ENCODE measurements around the gene EIF1AD. TPM values are rescaled to one million over a fixed set of nuclear protein-coding genes. Genes with fewer than 3 reads are reported as not detected.

EIF1AD gene
- total RNA-seq, 1 experiment from 2014 or later = 55.2 TPM

DNA sequence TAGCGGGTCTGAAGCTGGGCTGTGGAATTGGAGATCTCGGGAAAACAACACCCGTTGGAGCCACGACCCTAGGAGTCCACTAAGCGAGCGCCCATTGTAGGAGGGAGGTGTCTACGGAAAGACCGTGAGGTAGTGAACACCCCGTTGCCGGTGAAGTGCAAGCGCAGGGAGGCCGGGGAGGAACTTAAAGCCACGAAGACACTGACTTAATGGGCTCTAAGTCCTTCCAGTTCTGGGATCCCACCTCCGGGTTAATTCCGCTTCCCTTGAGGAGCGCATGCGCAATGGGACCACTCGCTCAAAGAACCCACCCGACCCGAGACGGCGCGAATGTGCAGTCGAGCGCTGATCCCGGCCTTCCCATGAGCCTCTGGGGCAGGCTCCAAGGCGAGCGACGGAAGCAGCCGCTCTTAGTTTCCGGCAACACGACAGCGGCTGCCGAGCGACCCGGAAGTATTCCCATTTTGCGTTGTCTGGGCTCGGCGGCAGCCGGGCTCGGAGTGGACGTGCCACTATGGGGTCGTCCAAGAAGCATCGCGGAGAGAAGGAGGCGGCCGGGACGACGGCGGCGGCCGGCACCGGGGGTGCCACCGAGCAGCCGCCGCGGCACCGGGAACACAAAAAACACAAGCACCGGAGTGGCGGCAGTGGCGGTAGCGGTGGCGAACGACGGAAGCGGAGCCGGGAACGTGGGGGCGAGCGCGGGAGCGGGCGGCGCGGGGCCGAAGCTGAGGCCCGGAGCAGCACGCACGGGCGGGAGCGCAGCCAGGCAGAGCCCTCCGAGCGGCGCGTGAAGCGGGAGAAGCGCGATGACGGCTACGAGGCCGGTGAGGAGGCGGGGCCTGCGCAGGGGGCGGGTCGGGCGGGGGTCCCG lies 40.5 kb downstream of the EIF1AD start, which contains the start of gene SART1:
Gene SART1, plus strand, starts transcription at position 468 of the 874 bp plus-strand sequence. Its CDS starts 47 bp downstream, at position 515.
- TF ChIP-seq EZH2 (IDR thresholded peaks at IDR 0.05; ENCODE audit: low read depth) = no peak
- no peak for TF ChIP-seq CTCF (conservative IDR thresholded peaks at IDR 0.05)
- Histone ChIP-seq H3F3A (ENCODE audit: insufficient read depth, low read depth) (no peaks in the 10 kb centered on the region; the same call in 1 of the 2 replicates), H3K79me2 (ENCODE audit: low read depth) (peaks cover 35% of the 10 kb centered on the region), H2AFZ (peak within 1 kb of the TSS; percentile 93), H3K9me2 (ENCODE audit: insufficient read depth) (no peaks in the 10 kb centered on the region), H3K4me1 (replicated peaks; ENCODE audit: insufficient read depth) (peaks cover 13% of the 10 kb centered on the region), H3K36me3 (ENCODE audit: low read depth) (peaks cover 9% of the 10 kb centered on the region; the same call in 1 of the 2 replicates), H4K20me1 (ENCODE audit: insufficient read depth) (peaks cover 17% of the 10 kb centered on the region), H3K9me3 (ENCODE audit: insufficient read depth, low read depth) (no peaks in the 10 kb centered on the region), H3K27ac (peak within 1 kb of the TSS; percentile 63), H3K4me2 (peak within 1 kb of the TSS; percentile 95), H3K4me3 (peak within 1 kb of the TSS; percentile 71), H3K27me3 (ENCODE audit: insufficient read depth, low read depth) (no peaks in the 10 kb centered on the region)
- intact Hi-C loops (cut with micrococcal nuclease; ENCODE audit: unreplicated experiment) = loop anchor here (1.0 kb wide), 2 partner anchors 42 to 73 kb away; partner anchors contain the start of genes C11orf68, DRAP1 and FIBP
- POLR2A ChIA-PET (ENCODE audit: unreplicated experiment) = interaction anchor here (0.6 to 0.9 kb wide), 2 partner anchors 72 to 183 kb away, joined by 3 to 6 read pairs; no protein-coding TSS in a partner anchor
- CTCF ChIA-PET = interaction anchor here (1.6 kb wide), 1 partner anchor 73 kb away, joined by 7 read pairs; the partner anchor contains the start of gene FIBP
- DNase-seq = peak; percentile 94 to 97
- TSS peak; percentile 91 for BruUV-seq (replicated peaks)

GRCh38 chr11:65960824-65961266 lies 41.1 kb downstream of the EIF1AD start:
- H3K9me3 ChIP-seq (ENCODE audit: insufficient read depth, low read depth) = no peaks in the 10 kb centered on the region
- H3K4me3 ChIP-seq = peak overlapping the region; percentile 71
- peak overlapping the region; percentile 95 for H3K4me2 ChIP-seq
- peaks cover 35% of the 10 kb centered on the region for H3K79me2 ChIP-seq (ENCODE audit: low read depth)
- no TSS peak for BruUV-seq (replicated peaks)
- intact Hi-C loops (cut with micrococcal nuclease; ENCODE audit: unreplicated experiment) = loop anchor here (1.0 kb wide), 2 partner anchors 42 to 73 kb away; partner anchors contain the start of genes C11orf68, DRAP1 and FIBP
- ChIA-PET CTCF (interaction anchor here (1.6 kb wide), 1 partner anchor 73 kb away, joined by 7 read pairs; the partner anchor contains the start of gene FIBP), POLR2A (ENCODE audit: unreplicated experiment) (interaction anchor here (0.6 kb wide), 1 partner anchor 184 kb away, joined by 6 read pairs; no protein-coding TSS in a partner anchor)
- no peaks in the 10 kb centered on the region for H3K27me3 ChIP-seq (ENCODE audit: insufficient read depth, low read depth)
- H4K20me1 ChIP-seq (ENCODE audit: insufficient read depth) = peaks cover 17% of the 10 kb centered on the region
- no peaks in the 10 kb centered on the region for H3K9me2 ChIP-seq (ENCODE audit: insufficient read depth)
- H3K4me1 ChIP-seq (replicated peaks; ENCODE audit: insufficient read depth) = peaks cover 13% of the 10 kb centered on the region
- no peak for TF ChIP-seq EZH2 (IDR thresholded peaks at IDR 0.05; ENCODE audit: low read depth)
- TF ChIP-seq CTCF (conservative IDR thresholded peaks at IDR 0.05) = no peak
- H3F3A ChIP-seq (ENCODE audit: insufficient read depth, low read depth) = no peaks in the 10 kb centered on the region; the same call in 1 of the 2 replicates
- peak overlapping the region; percentile 93 for H2AFZ ChIP-seq
- H3K36me3 ChIP-seq (ENCODE audit: low read depth) = peaks cover 9% of the 10 kb centered on the region; the same call in 1 of the 2 replicates
- DNase-seq = no peak
- H3K27ac ChIP-seq = peak overlapping the region; percentile 63

GRCh38 chr11:65958774-65959420 lies 43.1 kb downstream of the EIF1AD start:
- no peaks in the 10 kb centered on the region for H3K36me3 ChIP-seq (ENCODE audit: low read depth)
- ChIA-PET POLR2A (ENCODE audit: unreplicated experiment) (no interaction called here), CTCF (no interaction called here)
- BruUV-seq (replicated peaks) = no TSS peak
- H4K20me1 ChIP-seq (ENCODE audit: insufficient read depth) = peaks cover 10% of the 10 kb centered on the region
- no peaks in the 10 kb centered on the region for H3K9me2 ChIP-seq (ENCODE audit: insufficient read depth)
- peaks cover 13% of the 10 kb centered on the region for H3K4me1 ChIP-seq (replicated peaks; ENCODE audit: insufficient read depth)
- intact Hi-C loops (cut with micrococcal nuclease; ENCODE audit: unreplicated experiment) = no loop called here
- no peak overlapping the region for H3K27ac ChIP-seq
- no peaks in the 10 kb centered on the region; the same call in 1 of the 2 replicates for H3F3A ChIP-seq (ENCODE audit: insufficient read depth, low read depth)
- no peak overlapping the region for H3K4me2 ChIP-seq
- H3K9me3 ChIP-seq (ENCODE audit: insufficient read depth, low read depth) = no peaks in the 10 kb centered on the region
- H2AFZ ChIP-seq = no peak overlapping the region
- no peaks in the 10 kb centered on the region for H3K27me3 ChIP-seq (ENCODE audit: insufficient read depth, low read depth)
- TF ChIP-seq CTCF (conservative IDR thresholded peaks at IDR 0.05) (no peak), EZH2 (IDR thresholded peaks at IDR 0.05; ENCODE audit: low read depth) (no peak)
- DNase-seq = no peak
- H3K79me2 ChIP-seq (ENCODE audit: low read depth) = peaks cover 24% of the 10 kb centered on the region
- no peak overlapping the region for H3K4me3 ChIP-seq

Data from PC-9 (cell line).